ENCODE results near the gene HSPA8. TPM values are rescaled to one million over a fixed set of nuclear protein-coding genes. Genes with fewer than 3 reads are reported as not detected.

HSPA8 gene
- total RNA-seq, 1 donor from 2014 or later: 1,872 TPM

GRCh38 chr11:123030517-123030916, 31.4 kb downstream of the HSPA8 start:
- DNase-seq (ENCODE audit: low read depth): no peak
- TF ChIP-seq CTCF (conservative IDR thresholded peaks at IDR 0.05; ENCODE audit: low read depth, low read length): no peak

GRCh38 chr11:123020968-123021367, 41.0 kb downstream of the HSPA8 start:
- no peak for DNase-seq (ENCODE audit: low read depth)
- TF ChIP-seq CTCF (conservative IDR thresholded peaks at IDR 0.05; ENCODE audit: low read depth, low read length): peak; percentile 83
- H3K4me3 ChIP-seq (ENCODE audit: low read depth, low read length): no peak overlapping the region

More at GRCh38 chr11:123030517-123030916, 31.4 kb downstream of the HSPA8 start:
- H3K4me3 ChIP-seq (ENCODE audit: low read depth, low read length): no peak overlapping the region

GRCh38 chr11:123018702-123019101, 43.2 kb downstream of the HSPA8 start:
- TF ChIP-seq CTCF (conservative IDR thresholded peaks at IDR 0.05; ENCODE audit: low read depth, low read length): no peak
- H3K4me3 ChIP-seq (ENCODE audit: low read depth, low read length): no peak overlapping the region
- no peak for DNase-seq (ENCODE audit: low read depth)

- no peak for TF ChIP-seq CTCF (conservative IDR thresholded peaks at IDR 0.05; ENCODE audit: low read depth, low read length)
- DNase-seq (ENCODE audit: low read depth): no peak
- no peak overlapping the region for H3K4me3 ChIP-seq (ENCODE audit: low read depth, low read length)
Observed at GRCh38 chr11:123011510-123011909, 50.4 kb downstream of the HSPA8 start.

Other genes starting within 250 kb of the HSPA8 start
- gene CRTAM, start 223.6 kb downstream of the HSPA8 start, total RNA-seq: 0.14 TPM in 1 of 2 replicates, not detected in the other
- gene JHY, start 179.4 kb downstream of the HSPA8 start, total RNA-seq: 1.2 and 1.7 TPM in 2 replicates
- gene BSX, start 80.3 kb downstream of the HSPA8 start, total RNA-seq: not detected in 2 replicates
- gene CLMP, start 133.1 kb upstream of the HSPA8 start, total RNA-seq: 19.0 and 27.7 TPM in 2 replicates